Fibroblast of skin of right quadriceps (primary cell): ENCODE measurements around the gene GATAD2A.
"Not testable (repeated sequence)": the region's sequence is repeated elsewhere in the genome, so short reads cannot be mapped to it uniquely, and the experiment has no call there.

ENCODE experiments used
- DNase-seq: peaks from one replicate; pipeline ENCODE4 v3.0.0-alpha.2; 2013

Gene GATAD2A

GRCh38 chr19:19447536-19448237, 42.2 kb downstream of the GATAD2A start:
- DNase-seq = no peak

GRCh38 chr19:19448238-19448544, 42.7 kb downstream of the GATAD2A start:
- no peak for DNase-seq

DNA sequence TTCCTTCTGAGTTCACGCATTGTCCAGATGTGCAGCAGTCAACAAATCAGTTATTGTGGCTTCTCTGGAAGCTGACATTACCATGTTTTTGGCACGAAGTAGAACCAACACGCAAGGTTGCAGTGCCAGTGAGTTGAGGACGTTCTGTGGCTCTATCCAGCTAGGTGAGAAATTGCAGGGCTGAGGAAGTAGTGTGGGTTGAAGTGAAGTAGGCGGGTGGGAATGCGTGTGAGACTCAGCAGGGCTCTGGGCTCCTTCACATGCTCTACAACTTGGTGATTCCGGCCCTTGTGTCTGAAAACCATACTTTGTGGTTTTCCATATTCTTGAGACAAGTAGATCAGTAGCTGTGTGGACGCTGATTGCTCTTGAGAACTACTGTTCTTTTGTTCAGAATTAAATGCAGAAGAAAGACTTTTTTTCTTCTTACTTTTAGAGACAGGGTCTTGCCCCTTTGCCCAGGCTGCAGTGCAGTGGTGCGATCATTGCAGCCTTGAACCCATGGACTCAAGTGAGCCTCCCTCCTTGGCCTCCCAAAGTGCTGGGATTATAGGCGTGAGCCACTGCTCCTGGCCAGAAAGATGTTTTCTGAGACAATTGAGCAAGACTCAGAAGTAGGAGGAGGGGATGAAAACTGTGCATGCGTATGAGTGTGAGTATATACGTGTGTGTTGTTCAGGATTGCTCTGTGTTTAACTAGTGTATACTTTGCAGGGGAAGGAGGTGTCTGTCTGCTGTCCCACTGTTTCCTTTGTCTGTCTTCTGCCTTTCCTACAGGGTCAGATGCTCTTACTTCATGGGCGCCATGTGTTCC, 46.2 kb downstream of the GATAD2A start:
- DNase-seq = no peak

DNA sequence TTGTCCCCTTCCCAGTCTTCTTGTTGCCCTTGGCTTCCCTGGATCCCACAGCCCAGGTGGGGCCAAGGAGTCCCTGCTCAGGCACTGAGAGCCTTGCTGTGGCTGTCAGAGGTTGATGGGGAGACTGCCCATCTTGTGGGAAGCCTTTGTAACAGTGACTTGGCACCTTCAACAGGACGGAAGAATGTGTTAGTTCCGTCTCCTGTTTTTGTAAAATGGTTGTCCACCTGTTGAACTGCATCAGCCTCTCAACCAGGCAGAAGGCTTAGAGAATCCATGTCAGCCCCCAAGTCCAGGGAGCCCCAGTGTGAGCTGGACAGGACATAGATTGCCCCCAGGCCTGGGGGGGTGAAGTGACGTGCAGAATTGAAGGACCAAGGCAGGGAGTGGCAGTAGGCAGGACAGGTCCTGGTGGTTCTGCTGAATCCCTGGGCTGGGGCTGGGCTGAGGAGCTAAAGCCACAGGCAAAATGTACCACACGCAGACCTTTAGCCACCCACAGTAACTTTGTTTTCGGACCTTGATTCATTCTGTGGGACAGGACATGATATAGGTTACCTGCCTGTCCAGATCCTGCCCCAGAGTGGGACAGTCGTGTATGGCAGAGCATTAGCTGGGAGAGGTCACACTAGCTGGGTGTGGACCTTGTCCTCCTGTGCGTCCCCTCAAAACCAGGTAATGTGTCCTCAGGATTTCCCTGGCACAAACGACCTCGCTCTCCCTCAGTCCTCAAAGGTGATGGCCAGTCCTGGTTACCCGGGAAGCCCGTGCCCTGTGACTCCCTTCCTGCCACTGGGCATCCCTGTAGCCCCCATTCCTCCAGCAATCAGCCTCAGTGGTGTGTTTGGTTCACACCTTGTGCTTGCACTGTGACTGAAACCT, 47.0 kb downstream of the GATAD2A start:
- no peak for DNase-seq

- DNase-seq = no peak
Measured at GRCh38 chr19:19453125-19453454, 47.6 kb downstream of the GATAD2A start.

DNA sequence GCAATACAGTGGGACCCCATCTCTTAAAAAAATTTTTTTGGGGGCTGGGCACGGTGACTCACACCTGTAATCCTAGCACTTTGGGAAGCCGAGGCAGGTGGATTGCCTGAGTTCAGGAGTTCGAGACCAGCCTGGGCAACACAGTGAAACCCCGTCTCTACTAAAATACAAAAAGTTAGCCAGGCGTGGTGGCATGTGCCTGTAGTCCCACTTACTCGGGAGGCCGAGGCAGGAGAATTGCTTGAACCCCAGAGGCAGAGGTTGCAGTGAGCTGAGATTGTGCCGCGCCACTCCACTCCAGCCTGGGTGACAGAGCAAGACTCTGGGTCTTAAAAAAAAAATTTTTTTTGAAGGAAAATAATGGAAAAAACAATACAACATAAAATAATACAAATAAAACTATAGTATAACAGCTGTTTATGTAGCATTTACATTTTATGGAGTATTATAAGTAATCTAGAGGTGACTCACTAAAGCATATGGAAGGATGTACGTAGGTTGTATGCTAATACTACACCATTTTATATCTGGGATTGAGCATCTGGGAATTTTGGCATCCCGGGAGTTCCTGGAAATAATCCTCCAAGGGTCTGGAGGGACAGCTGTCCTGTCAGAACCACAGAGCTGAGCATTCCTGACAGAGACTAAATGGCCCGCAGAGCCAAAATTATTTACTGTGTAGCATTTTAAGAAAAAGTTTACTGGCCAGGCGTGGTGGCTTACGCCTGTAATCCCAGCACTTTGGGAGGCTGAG, 49.9 kb downstream of the GATAD2A start:
- not testable (repeated sequence) for DNase-seq

GRCh38 chr19:19457671-19458070, 52.2 kb downstream of the GATAD2A start:
- DNase-seq = no peak

GRCh38 chr19:19458110-19458816, 52.8 kb downstream of the GATAD2A start:
- no peak for DNase-seq

- no peak for DNase-seq
Measured at GRCh38 chr19:19459073-19459472, 53.6 kb downstream of the GATAD2A start.

DNA sequence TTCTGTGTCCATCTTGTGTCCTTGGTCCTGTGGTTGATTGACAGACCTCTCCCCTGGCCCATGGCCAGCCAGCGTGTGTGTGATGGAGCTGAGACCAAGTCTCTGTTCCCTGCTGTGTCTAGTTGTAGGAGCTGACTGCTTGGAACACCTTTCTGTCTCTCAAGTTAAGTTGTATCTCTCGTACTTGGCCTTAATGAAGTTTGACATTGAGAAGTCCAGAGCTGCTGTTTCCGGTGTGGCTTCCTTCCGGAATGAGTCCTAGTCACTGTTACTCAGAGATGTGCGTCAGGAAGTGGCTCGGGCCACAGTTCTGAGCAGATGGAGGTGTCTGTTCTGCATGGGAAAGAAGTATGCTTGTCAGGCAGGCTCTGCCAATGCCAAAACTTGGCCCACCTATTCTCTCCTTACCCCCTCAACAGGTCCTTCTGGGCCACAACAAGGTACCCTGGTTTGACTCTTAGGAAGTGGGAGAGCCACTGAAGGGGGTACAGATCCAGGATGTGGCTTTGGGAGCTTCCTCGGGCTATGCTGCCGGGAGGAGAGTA, 54.3 kb downstream of the GATAD2A start:
- peak; percentile 73 for DNase-seq

- no peak for DNase-seq
Measured at GRCh38 chr19:19460258-19460731, 54.8 kb downstream of the GATAD2A start.

DNA sequence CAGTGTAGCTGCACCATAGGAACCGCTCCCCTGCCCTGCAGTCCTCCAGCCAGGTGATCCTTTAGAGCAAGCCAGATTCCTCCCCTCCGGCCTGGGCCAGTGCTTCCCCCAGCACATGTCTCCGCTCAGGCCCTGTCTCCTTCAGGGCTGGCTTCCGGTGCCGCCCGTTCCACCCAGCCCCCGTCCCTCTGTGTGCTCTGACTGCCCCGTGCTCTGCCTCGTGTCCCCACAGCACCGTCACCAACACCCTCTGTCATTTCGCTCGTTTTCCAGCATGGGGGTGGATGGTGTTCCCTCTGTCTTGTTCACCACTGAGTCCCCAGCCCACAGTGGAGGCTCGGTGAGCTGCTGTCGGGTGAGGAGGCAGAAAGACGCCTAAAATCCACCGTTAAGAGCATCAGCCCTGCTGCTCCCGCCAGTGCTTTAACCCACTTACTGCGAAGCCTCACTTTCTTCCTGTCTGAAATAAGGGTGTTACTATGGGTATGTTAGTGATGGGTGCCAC, 55.3 kb downstream of the GATAD2A start:
- peak; percentile 37 for DNase-seq

DNA sequence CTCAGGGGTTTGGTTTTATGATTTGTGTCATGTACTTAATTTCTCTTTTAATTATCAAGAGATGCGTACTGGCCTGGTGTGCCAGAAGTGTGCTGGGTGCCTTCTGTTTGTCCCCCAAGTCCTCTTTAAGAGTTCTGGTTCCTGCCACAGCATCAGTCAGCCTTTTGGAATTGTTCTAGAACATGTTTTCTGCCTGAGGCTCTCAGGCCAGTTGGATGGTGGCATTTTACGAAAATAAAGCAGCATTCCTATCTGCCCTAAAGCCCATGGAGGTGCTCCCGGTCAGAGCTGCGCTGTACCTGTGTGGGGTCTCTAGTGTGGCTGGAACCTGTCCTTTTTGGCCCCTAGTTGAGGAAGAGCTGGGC, 55.8 kb downstream of the GATAD2A start:
- DNase-seq = no peak

DNA sequence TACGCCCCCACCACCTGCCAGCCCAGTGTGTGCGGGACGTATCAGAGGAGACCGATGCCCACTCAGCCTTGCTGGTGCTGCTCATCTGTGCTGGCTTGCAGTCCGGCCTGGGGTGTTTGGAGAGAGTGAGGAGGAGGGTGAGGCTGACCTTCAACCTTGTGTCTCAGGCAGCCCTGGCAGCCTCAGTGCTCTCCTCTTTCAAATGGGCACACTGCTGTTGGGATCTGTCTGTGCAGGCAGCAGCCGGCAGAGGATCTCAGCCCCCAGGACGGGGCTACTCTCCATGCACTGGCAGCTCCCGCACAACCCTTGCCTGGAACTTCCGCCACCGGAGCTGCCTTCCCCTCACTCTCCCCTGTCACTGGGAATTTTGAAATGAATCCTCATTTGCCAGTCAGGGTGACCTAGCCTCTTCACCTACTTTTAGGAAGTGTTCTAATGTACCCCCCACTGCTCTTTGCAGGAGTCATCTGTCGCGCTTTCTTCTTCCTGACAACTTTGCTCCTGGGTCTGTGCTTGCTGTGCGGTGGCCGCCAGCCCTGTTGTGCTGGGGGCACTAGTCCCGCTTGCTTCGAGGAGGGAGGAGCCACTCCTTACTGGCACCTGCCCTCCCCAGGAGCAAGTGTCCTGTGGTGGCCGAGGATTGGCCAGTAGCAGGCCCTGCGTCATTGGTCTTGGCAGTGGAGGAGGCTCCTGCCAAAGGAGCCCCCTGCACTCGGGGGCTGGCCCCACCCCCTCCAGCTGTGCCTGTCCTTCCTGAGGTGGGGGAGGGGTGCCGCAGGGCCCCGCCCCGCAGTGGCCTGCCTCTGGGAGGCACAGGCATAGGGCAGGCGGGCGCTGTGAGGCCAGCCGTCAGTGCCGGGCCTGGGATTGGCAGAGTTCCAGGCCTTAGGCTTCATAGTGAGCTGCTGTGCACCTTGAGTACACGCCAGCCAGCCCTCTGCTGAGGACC, 56.5 kb downstream of the GATAD2A start:
- peak; percentile 41 for DNase-seq

DNA sequence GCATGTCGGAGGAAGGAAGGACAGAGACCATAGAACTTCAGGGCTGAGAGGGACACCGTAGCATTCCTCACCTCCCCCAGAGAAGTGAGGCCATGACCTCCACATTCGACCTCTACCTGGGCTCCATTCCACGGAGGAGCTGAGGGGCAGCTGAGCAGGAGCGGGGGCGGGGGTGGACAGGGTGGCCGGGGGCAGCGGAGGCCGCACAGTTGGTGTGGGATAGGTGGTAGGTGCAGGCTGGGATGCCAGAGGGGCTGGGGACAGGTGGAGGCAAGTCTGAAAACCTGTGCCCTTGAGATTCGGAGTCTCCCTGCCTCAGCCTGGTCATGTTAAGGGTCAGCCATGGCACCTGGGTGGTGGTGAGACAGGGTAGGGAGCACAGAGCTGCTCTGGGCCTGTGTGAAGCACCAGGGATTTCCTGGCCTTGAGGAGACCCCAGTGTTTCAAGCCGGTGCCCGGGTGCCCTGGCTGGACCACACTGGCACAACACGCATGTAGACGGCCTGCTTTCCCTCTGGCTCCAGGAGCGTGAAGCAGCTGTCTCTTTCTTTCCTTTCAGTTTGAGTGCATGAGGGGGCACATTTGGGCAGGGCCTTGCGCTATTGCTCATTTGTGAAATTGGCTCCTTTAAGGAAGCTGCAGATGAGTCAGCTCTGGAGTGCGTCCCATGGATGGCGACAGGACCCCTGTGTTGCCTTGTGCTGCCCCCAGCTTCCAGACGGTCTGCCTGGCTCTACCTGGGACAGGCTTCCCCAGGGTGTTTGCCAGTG, 58.1 kb downstream of the GATAD2A start:
- DNase-seq = peak; percentile 63

GRCh38 chr19:19464339-19465098, 59.0 kb downstream of the GATAD2A start:
- DNase-seq = peak; percentile 63

GRCh38 chr19:19465436-19466070, 60.1 kb downstream of the GATAD2A start:
- DNase-seq = no peak

DNA sequence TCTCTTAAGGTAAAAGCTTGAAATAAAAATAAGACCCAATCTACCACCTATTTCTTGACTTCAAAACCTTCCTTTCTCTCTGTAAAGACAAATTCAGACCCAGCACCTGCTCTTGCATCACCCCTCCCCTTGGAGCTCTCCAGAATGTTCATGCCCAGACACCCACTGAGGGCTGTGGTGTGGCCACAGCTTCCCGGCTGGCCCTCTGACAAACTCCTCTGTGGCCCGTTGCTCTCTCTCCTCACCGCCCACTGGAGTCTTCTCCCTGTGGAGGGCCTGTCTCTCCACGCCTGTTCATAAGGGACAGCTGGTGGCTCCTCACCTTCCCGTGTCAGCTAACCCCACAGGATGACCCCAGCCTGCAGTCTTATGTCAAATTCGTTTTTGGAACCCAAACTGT, 60.7 kb downstream of the GATAD2A start:
- DNase-seq = no peak
